ENCODE results near the gene SH2D3C.

Gene SH2D3C

GRCh38 chr9:127697575-127697974 lies 80.9 kb downstream of the SH2D3C start:
- DNase-seq (ENCODE audit: low spot score) = no peak

DNA sequence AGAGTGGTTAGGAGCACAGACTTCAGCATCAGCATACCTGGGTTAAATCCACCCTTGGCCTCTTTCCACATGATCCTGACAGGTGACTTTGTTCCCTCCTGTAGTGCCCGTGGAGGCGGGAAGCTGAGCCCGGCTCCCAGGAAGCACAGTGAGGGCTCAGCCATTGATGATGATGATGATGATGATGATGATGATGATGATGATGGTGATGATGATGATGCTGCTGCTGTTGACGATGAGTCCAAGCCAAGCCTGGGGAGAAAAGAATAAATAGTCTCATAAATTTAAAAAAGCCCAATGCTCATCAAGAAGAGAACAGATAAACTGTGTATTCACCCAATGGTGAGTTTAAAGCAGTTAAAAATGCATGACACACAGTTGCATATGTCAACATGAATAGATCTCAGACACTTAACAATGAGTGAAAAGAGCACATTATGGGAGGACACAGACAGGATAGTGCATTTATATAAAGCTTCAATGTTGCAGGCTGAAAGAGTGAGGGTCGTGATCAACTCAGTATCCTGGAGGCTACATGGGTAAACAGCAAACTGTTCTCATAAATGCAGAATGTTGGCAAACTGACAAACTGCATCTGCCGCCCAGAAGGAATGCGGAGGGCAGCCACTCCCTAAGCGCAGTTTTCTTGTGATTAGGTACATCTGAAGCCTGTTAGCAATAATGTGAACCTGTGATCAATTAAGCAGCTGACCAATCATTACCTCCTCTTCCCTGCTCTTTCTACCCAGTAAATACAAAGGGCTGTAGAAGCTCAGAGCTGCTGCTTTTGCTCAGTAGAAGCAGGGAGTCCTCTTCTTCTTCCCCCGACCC lies 83.4 kb downstream of the SH2D3C start:
- no peak for DNase-seq (ENCODE audit: low spot score)

DNA sequence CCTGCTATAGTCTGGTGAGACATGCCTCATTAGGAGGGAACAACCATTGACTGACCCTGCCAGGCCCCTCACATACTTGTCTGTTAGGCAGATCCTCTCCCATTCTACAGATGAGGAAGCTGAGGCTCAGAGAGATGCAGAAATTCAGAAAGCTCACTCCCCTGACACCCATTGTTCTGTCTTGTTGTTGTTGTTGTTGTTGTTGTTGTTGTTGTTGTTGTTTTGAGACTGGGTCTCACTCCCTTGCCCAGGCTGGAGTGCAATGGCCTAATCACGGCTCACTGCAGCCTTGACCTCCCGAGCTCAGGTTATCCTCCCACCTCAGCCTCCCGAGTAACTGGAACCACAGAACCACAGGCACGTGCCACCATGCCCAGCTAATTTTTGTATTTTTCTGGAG lies 84.8 kb downstream of the SH2D3C start:
- DNase-seq (ENCODE audit: low spot score) = no peak

- no peak for DNase-seq (ENCODE audit: low spot score)
Measured at GRCh38 chr9:127693143-127693542, 85.3 kb downstream of the SH2D3C start.

DNA sequence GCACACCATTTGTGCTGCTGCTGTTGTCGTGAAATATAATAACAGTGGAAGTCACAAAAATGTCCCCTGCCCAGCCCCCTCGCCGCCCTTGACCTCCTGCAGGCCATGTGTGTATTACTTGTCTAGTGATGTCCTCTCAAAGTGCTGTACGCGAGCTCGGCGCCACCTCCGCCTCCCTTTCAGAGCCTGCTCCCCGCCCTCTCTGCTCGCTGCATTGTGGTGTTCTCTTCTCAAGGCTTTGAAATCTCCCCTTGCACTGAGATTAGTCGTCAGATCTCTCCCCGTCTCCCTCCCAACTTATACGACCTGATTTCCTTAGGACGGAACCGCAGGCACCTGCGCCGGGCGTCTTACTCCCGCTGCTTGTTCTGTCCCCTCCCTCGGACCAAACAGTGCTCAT lies 86.4 kb downstream of the SH2D3C start:
- DNase-seq (ENCODE audit: low spot score) = no peak

GRCh38 chr9:127690735-127691134 lies 87.7 kb downstream of the SH2D3C start:
- no peak for DNase-seq (ENCODE audit: low spot score)

- DNase-seq (ENCODE audit: low spot score) = no peak
Measured at GRCh38 chr9:127689329-127690000, 89.0 kb downstream of the SH2D3C start.
